Stimulated activated CD4-positive, alpha-beta T cell treated with anti-CD3 and anti-CD28 coated beads, Interleukin-2, amount 100 ng/mL, for 24 hours (primary cell): ENCODE results near the gene WDR46.

Source experiments
- DNase-seq, 2 donors: peaks; one replicate each; pipeline ENCODE4 v3.0.0-alpha.2; 2020

WDR46 gene, protein sequence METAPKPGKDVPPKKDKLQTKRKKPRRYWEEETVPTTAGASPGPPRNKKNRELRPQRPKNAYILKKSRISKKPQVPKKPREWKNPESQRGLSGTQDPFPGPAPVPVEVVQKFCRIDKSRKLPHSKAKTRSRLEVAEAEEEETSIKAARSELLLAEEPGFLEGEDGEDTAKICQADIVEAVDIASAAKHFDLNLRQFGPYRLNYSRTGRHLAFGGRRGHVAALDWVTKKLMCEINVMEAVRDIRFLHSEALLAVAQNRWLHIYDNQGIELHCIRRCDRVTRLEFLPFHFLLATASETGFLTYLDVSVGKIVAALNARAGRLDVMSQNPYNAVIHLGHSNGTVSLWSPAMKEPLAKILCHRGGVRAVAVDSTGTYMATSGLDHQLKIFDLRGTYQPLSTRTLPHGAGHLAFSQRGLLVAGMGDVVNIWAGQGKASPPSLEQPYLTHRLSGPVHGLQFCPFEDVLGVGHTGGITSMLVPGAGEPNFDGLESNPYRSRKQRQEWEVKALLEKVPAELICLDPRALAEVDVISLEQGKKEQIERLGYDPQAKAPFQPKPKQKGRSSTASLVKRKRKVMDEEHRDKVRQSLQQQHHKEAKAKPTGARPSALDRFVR

DNA sequence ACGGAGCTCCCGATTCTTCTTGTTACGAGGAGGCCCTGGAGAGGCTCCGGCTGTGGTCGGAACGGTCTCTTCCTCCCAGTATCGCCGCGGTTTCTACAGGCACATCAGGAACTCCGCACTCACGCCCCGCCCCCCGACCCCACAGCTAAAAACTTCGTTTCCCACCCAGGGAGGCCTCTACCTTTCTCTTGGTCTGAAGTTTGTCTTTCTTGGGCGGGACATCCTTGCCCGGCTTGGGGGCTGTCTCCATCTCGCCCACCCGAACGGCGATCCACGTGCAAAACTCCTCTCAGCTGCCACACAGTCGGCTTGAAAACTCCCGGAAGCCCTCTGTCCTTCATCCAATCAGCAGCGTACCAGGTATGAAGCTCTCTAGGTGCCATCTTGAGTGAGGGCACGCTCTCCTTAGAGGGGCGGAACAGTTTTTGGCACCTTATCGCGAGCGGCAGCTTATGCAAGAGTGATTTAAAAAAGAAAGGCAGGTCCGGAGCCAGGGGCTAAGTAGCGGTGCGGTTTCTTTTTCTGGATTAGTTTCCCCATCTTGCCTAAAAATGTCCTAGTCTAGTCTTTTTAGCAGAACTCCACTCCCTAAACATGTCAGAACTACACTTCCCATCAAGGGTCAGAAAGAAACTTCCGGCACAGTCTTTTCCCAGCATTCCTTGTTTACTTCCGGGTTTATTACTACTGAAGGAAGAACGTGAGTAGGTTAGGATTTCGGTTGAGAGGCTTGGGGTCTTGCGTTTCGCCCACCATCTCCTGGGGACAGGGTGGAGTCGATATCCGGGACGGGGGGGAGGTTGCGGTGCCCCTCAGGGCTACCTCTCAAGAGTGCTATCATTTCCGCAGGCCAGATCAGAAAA lies at the start of gene WDR46, which contains the start of gene PFDN6:
TSS of gene WDR46 (minus strand) at position 319 of the 863 bp plus-strand sequence. CDS start at position 250, 69 bp downstream.
TSS of gene PFDN6 (plus strand) at position 681 of the 863 bp plus-strand sequence. CDS start 256 bp downstream, outside the sequence.
- peak; percentile 75 to 81 for DNase-seq

DNA sequence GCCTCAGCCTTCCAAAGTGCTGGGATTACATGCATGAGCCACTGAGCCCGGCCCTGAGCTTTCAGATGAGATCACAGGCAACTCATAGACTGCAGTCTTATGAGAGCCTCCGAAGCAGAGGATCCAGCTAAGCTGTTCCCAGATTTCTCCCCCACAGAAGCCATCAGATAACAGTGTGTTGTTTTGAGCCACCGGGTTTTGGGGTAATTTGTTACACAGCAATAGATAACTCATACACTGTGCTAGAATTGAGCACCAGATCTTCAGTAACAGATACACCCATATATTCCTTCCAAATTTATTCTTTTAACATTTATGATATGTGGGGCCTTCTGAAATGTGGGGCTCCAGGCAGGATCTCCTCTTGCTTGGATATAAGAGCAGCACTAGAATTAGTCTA lies 47.5 kb upstream of the WDR46 start:
- no peak for DNase-seq

DNA sequence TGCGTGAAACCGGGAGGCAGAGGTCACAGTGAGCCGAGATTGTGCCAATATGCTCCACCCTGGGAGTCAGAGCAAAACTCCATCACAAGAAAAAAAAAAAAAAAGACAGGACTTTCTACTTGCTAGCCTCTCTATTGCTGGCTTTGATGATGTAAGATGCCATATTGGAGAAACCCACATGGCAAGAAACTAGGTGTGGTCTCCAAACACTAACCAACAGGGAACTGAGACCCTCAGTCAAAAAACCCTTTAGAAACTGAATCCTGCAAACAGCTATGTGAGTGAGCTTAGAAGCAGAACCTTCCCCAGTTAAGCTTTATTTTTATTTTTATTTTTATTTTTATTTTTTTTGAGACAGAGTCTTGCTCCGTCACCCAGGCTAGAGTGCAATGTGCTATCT lies 46.9 kb upstream of the WDR46 start:
- no peak for DNase-seq

DNA sequence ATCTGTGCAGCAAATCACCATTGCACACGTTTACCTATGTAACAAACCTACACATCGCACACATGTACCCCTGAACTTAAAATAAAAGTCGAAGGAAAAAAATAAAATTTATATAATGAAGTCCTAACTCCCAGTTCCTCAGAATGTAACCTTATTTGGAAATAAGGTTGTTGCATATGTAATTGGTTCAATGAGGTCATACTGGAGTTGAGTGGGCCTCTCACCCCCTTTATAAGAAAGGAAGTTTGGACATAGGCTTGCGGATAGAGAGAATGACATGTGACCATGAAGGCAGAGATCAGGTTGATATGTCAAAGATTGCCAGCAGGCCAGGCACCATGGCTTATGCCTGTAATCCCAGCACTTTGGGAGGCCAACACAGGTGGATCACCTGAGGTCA lies 44.6 kb upstream of the WDR46 start:
- no peak for DNase-seq

DNA sequence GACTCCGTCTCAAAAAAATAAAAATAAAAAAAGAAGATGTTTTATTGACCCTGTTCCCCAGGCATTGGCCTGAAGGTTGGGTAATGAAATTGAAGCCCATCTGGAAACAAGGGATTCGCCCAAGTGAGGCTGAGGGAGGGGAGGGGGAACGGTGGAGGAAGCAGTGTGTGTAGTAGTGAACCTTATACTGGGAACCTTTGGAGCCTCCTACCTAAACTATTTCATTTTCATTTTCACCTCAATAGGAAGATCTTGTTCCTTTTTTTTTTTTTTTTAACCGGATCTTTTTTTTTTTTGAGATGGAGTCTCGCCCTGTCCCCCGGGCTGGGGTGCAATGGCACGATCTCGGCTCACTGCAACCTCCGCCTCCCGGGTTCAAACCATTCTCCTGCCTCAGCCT lies 41.7 kb upstream of the WDR46 start:
- DNase-seq: no peak

DNA sequence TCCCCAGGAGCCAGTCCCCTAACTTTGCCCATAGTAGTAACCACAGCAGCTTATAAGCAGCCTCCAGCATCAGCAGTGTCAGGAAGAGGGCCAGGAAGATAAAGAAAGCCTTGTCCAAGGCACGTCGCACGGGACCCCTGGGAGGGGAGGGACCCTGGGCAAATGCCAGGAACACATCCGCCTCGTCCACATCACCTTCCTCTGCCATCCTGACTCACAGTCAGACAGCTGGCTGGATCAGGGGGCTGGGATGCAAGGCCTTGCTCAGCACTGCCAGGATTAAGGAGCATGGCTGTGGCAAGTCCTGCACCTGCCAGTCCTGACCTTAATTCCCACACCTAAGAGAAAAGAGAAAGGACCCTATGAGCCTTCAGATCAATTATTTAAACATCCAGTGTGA lies 40.0 kb upstream of the WDR46 start:
- DNase-seq: no peak

DNA sequence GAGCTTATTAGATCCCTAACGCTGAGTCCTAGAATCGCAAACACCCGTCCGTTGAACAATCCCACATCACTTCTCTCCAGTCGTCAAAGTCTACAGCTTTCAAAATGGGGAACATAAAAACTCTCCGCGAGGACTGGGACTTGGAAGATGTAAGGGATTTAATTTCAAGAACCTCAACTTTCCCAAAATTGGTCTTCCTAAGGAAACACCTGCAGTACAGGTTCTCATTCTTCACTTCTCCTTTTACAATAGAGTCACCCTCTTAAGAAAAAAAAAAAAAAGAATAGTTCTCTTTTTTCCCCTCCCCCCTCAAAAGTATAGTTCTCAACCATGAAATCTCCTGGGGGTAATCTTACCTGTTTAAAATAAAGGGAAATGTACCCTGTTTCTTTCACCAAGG lies 35.1 kb upstream of the WDR46 start:
- DNase-seq: no peak

DNA sequence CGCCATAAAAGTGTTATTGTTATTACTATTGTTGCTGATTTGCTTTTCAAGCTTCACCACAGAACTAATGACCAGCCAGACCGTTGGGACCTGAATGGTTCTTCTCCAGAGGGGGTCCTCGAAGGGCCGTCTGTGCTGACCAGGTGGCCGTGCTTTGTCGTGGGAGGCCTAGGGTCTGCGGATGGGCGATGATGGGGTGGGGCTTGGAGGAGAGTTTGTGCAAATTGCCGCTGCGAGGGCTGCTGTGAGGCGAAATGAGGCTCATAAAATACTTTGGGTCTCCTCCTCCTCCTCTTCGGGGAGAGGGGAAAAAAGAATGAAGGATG lies 34.5 kb upstream of the WDR46 start:
- no peak for DNase-seq

DNA sequence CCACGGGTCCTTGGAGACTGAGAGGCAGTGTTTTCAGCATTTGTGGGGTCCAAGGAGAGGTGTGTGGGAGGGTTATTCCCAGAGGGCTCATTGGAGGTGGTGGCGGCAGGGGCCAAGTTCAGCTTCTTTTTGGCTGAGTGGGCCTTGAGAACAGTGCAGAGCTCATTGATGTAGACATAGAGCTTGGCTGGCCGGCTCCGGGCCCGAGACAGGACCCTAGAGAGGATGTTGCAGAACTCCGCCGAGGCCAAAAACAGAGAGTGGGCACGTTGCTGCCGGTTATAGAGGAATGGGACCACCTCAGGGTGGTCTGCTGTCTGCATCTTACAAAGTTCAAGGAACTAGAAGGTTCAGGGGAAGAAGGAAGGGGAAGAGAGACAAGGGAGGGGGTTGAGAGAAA lies 32.2 kb upstream of the WDR46 start:
- no peak for DNase-seq

DNA sequence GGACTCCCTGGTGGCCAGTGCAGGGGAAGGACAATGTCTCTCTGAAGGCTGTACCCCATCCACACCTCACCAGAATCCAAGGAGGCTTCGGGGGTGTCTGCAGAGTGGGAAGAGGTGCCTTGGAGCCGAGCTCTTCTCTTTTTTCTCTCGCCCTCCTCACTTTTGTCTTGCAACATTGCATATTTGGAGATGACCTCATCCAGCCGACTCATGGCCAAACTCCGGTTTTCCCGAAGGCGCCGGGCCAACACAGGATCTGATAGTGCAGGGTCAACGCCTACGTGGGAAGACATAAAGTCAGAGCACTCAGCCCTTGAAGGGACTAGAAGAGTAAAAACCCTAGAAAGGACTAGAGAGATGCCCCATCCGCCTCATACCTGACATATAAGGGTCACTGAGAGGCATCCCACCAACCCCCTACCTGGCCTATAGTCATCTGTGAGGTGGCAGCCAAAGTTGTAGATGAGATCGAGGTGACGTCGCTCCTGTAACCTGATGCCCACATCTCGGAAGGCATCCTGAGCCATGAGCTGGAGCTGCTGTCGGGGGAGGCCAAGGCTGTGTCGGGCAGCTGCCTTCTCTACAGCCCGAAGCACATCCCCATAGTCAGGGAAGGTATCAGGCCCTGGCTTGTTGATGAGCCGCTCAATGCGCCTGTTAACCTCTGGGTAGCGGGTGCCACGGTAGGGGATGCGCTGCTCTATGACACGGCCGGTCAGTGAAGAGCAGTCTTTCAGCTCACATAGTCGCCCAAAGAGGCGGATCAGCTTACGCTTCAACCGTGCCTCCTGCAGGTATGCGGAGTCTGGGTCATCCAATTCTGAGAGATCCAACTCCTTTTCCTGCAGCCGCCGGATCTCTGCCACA lies 31.5 kb upstream of the WDR46 start:
- no peak for DNase-seq

DNA sequence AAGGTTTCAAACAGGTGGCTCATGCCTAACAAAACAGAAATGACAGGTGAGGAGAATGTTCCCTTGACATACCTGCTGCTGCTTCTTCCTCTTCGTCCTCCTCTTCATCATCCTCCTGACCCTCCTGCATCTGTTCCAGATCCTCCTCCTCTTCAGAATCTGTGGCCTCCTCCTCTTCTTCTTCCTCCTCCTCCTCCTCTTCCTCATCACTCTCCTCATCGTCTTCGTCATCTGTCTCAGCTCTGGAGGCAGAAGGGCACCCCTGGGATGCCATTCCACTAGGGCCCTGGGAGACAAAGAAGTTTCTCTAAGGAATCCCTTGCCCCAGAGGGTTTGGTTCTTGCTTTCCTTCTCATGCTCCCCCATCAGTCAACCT lies 30.9 kb upstream of the WDR46 start:
- DNase-seq: no peak

DNA sequence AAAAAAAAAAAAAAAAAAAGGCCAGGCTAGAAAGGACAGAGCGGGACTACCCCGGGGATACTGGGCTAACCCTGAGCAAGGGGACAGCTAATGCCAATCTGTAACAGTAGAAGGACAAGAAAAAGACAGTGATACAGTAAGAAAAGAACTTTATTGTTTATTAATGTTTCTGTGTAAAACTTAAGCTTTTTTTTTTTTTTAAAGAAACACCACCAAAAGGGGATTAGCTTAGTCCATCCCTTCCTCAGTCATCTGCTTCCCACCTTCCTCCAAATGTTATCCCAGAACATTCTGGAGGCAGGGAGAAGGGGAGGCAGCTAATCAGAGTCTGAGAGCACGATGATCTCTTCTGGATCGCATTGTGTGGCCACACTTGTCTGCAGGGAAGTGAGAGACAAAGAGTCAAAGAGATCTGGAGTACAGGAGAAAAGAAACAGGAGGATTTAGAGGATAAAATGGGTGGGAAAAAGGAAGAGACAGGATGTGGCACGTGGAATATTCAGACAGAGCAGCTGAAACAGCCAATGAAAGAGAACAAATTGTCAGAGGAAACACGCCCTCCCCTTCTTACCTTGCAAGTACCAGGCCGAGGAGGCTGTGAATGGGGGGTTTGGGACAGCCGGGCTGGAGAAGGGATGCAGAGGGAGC lies 29.5 kb upstream of the WDR46 start:
- DNase-seq: no peak

DNA sequence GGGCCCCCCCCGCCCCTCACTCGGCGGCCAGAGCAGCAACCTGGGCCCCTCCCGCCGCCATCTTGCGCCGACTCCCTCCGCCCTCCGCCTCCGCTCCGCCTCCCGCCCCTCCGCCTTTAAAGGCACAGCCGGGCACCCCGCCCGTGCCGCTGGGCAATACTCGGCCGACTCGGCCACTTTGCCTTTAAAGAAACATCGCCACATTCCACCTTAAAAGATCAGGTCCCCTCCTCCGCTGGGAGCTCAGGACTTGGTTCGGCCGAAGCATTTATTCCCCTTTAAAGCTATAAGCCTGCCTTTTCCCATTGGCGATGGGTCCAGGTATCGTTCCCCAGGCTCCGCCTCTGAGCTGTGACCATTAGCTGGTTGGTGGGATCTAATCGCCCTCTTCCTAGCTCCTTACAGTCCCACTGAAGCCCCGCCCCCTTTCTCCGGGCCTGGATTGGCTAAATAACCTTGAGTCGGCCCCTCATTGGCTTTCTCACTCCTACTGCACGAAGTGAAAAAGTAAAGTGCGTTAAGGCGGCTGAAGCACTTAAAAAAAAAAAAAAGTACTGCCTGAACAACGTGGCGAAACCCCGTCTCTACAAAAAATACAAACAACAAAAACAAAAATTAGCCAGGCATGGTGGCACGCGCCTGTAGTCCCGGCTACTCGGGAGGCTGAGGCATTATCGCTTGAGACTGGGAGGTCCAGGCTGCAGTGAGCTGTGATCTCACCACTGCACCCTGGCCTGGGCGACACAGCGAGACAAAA lies 28.8 kb upstream of the WDR46 start, which contains the start of gene ZBTB22:
TSS of gene ZBTB22 (minus strand) at position 76 of the 757 bp plus-strand sequence. CDS start 828 bp downstream, outside the sequence.
- DNase-seq: peak; percentile 97

DNA sequence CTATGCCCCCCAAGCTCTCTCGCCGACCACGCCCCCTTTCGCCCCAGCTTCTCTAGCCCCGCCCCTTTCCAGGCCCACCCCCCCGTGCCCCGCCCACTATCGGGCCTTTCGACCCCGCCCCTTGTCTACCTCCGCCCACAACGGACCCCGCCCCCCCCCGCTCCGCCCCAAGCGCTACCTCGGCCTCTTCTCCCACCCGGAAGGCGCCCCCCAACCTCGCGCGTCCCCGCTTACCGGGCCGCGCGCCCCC lies 28.3 kb upstream of the WDR46 start:
- no peak for DNase-seq

DNA sequence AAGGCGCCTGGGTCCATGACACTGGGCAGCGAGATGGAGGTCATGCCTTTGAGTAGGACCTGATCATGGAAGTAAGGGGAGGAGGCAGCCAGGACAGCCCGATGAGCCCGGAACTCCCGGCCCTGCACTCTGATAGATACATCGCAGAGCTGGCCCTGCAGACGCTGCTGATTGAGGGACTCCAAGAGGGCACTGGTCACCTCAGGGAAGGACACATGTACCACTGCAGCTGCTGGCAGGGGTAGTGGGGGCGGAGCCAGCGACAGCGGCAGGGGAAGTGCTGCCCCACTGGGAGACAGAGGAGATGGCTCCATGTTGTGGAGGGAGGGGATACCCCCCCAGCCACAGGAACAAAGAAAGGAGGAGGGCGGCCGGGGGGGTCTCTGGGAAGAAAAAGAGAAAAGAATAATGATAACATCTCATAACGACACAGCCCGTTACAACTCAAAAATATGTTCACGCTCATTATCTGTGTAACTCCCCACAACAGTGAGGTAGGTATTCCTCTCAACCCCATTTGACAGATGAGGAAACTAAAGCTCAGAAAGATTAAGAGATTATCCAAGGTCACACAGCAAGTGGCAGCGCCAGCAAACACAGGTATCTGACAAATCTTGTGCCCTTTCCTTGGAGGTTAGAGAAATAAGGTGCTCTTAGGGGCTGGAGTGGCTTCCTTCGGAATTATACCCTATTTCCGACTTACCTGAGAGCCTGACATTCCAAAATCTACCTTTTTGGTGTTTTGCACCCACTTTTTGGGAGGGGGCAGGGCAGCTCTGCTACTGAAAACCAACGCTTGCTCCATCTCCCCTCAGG lies 27.8 kb upstream of the WDR46 start:
- no peak for DNase-seq

DNA sequence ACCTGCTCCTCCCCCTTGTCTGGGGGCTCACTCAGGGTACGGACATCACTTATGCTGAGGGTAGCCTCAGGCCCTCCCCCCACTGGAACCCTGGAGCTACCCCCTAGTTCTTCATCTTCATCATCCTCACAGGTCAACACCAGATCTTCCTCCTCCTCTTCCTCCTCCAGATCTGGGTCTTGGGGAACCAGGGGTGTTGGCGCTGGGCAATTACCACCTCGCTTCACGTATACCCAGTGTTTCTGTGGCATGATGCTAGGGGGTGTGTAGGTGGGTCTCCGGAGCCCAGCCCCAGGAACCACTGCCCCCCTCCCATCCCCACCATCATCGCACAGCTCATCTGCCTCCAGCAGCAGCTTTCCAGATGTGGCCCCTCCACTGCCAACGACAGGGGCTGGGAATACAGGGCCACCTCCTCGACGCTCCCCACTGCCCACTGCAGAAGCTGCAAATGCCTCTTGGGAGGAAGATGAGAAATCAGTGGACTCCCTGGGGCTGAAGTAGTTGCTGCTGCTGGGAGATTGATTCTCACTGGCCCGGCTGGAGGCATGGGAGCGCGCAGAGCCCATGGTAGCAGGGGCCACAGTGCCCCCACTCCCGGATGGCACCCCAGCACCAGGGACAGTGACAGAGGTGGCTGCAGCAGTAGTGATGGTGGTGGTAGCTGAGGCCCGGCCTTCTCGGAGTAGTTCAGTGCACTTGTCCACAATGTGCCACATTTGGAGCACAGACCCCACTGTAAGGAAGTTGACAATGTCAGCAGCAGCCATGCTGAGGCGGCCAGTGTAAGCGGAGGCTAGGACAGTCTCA lies 27.0 kb upstream of the WDR46 start:
- DNase-seq: no peak

DNA sequence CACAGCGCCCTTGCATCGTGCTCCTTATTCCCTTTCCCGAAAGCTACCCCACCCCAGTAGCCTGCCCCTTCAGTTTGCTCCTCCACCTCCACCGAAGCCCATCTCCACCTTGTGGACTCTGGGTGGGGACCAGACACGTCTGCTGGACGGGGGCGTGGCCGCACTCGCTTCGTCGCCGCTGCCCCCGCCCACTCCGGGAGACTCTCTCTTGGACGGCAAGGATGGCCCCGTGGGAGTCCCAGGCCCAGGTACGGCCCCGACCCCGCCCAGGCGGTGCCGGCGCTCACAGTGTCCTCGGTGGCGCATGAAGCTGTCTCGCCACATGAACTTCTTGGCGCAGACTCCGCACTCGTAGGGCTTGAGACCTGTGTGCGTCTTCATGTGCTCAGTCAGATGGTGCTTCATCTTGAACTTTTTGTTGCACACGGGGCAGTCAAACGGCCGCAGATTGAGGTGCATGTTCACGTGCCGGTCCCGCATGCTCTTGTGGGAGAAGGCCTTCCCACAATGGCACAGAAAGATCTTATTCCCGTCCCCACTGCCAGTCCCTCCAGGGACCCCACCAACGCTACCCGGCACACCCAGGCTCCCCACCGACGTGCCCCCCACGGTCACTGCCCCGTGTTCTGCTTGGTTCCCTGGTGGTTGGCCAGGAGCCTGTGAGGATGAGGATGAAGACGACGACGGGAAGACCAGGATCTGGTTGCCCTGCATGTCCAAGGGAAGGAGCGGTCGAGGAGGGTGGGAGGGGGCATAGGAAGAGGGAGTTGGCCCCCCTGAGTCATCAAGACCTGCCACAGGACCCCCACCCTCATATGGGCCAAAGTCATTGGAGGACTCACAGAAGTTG lies 26.1 kb upstream of the WDR46 start:
- peak in 1 of 2 donors; percentile 27 for DNase-seq

DNA sequence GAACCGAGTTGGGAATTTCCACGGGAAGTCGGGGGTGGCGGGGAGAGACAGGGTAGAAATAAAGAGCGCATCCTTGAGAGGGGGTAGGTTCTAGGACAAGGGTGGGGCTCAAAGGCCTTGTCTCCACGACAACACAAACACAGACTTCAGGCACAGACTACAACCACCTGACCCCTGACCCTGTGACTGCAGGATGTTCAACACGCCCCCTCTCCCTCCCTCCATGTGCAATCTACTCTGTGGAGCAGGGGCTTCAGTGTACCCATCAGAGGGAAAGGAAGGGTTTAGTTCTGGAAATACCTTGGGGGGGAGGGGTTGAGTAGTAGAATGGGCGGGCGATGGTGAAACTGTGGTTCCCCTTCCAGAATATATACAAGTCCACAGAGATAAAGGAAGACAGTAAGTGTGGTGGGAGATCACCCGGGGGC lies 25.5 kb upstream of the WDR46 start:
- DNase-seq: peak; percentile 60 to 71
